RPMI8226 (cell line): ENCODE data around the gene XPO1.
"Not testable (repeated sequence)": the region's sequence is repeated elsewhere in the genome, so short reads cannot be mapped to it uniquely, and the experiment has no call there.

ENCODE experiments used
- DNase-seq: peaks from one replicate; pipeline ENCODE4 v3.0.0-alpha.2; 2015

The XPO1 gene

DNA sequence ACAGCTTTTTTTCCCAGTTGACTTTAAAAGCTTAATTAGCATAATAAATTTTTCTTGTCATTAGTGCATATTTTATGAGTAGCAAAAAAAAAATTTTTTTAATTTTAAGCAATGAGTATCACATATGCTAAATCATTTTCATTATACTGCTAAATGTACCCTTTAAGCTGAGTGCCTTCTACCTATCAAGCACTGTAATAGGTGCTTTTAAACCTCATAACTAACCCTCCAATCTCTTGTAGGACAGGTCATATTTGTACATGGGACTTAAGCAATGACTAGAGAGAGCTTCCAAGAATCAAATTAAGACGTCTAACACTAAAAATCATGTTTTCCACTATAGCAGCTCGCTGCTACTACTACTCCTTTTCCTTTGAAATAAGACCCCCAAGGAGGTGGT is 7.4 kb downstream of the XPO1 start:
- no peak for DNase-seq

DNA sequence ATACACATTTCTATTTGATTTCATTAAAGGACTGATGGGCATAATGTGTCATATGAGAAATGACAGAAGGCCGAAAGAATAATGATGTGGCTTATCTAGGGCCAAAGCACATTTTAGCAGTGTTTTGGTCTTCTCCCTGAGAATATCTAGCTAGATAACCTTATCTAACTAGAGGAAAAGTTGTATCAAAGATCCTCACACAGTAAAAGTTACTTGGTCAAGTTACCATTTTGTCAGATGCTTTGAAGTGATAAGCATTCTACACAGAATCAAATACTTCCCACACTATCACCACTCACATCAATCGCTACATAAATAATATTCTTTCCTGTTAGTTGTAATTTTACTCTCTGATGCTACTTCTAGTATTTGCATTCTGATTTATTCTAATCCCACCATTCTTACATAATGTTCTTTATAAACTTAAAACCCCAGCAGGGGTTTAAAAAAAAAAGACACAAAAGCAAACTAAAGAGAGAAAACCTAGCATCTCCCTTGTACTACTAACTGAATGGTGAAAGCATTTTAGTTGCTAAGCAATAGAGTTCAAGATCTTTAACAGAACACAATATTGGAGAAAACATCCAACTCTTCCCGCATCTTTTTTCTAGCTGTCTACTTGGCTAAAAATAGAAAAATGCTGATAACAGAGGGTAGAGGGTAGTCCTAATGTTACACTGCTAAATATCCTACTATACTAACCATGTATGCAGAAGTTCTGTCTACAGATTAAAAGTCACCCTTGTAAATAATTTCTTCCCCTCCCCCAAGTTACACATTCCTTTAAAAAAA is 8.0 kb downstream of the XPO1 start:
- no peak for DNase-seq

DNA sequence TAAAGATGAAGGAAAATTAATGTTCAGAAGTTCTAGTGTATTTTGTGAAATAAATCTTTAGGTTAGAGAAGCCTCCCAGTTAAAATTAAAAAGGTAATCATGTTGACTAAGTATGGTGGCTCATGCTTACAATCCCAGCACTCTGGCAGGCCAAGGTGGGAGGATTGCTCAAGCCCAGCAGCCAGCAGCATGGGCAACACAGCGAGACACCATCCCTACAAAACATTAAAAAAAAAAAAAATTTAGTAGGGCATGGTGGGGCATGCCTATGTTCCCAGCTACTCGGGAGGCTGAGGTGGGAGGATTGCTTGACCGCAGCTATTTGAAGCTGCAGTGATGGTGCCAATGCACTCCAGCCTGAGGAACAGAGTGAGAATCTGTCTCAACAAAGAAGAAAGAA is 17.9 kb downstream of the XPO1 start:
- DNase-seq, result no peak

DNA sequence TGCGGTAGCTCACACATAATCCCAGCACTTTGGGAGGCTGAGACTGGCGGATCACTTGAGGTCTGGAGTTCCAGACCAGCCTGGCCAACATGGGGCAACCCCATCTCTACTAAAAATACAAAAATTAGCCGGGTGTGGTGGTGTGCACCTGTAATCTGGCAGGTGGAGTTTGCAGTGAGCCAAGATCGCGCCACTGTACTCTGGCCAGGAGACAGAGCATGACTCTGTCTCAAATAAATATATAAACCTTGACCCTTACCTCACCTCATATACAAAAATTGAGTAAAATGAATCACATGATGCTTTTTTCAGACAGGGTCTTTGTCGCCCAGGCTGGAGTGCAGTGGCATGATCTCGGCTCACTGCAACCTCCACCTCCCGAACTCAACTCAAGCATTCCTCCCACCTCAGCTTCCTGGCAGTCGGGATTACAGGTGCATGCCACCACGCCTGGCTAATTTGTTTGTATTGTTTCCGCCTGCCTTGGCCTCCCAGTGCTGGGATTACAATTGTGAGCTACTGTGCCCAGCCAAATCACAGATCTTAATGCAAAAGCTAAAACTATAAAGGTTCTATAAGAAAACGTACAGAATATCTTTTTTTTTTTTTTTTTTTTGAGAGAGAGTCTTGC is 25.3 kb downstream of the XPO1 start:
- no peak for DNase-seq

DNA sequence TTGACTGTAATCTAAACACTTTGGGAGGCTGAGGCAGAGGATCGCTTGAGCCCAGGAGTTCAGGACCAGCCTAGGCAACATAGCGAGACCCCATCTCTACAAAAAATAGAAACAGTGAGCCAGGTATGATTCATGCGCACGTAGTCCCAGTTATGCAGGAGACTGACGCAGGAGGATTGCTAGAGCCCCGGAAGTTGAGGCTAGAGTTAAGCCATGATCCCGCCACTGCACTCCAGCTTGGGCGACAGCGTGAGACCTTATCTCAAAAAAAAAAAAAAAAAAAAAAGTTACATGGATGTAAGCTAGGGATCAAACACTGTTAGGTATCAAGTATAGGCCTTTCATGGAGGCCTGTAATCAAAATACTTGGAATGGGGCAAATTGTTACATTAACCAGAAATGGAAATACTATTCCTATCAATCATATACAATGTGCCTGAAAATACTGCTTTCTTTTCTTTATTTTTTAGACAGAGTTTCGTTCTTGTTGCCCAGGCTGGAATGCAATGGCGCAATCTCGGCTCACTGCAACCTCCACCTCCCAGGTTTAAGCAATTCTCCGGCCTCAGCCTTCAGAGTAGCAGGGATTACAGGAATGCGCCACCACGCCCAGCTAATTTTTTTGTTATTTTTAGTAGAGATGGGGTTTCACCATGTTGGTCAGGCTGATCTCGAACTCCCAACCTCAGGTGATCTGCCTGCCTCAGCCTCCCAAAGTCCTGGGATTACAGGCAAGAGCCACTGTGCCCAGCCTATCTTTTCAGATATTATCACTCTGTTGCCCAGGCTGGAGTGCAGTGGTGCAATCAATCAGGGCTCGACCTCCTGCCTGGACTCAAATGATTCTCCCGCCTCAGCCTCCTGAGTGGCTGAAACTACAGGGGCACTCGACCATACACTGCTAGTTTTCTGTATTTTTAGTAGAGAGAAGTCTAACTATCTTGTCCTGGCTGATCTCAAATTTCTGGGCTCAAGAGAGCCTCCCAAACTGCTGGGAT is 27.2 kb downstream of the XPO1 start:
- no peak for DNase-seq

DNA sequence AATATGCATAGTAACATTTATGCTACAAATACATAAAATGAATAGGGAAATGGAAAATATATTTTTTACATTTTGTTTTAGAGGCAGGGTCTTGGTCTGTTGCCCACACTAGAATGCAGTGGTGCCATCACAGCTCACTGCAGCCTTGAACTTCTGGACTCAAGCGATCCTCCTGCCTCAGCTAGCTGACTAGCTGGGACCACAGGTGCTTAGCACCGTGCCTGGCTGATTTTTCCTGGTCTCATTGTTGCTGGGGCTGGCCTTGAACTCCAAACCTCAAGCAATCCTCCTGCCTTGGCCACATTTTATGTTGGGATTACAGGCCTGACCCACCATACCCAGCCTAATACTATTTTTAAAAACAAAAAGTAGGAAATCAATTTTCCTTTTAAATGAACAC is 33.2 kb downstream of the XPO1 start:
- DNase-seq, result no peak

DNA sequence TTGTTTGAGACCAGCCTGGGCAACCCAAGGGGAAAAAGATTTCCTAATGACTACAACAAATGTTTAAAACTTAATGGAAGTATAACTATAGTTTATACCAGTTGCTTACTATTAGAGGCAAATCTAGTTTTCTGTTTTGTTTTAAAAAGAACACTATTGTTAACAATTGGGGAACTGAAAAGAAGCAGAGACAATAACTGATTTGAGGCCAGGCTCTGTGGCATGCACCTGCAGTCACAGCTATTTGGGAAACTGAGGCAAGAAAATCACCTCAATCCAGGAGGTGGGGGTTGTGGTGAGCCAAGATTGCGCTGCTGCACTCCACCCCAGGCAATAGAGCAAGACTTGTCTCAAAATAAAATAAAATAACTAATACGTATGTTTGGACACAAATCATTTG is 39.1 kb downstream of the XPO1 start:
- DNase-seq, result no peak

DNA sequence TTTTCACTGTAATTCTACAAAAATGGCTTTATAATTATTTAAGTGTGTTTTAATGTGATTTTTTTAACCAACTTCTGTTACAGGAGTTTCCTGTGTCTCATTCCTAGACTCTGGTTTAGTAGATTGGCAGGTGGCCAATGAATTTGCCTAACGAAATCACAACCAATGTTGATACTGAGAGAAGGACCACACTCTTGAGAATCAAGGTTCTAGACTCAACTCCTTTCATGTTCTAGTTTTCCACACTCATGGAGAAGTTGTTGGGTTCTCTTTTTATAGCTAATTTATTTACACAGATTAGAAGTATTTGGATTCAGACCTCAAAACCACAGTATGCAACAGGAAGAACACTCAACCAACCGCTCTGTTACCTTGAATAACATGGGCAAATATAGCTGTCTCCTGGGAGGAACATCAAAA is 44.6 kb downstream of the XPO1 start:
- DNase-seq, result no peak

DNA sequence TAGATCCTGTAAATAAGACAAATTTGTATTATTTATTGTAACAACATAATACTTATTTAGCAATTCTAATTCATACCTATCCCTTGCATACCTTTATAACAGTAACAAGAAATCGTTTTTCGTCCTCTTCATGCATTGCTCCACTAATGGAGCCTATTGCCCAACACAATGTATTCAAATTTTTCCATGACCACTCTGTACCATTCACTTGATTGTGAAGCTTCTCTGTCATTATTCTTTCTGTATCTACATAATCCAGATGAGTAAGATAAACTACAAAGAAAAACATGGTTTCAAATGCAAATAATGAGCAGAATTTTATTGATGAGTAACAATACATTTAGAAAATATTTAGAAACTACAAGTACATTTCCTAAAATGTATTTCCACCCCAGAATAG is 45.7 kb downstream of the XPO1 start:
- DNase-seq, result no peak

DNA sequence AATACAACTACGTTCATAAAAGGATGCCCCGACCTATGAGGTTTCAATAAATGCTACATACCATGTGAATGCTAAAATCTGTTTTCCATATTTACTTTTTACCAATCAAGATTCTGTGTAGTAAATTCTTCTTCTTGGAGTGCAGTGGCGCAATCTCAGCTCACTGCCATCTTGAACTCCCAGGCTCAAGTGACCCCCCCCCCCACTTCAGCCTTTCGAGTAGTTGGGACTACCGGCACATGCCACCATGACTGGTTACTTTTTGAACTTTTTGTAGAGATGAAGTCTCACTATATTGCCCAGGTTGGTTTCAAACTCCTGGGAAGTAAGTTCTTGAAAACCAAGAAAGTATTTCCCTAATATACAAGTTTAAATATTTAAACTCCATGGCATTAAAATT is 52.9 kb downstream of the XPO1 start:
- no peak for DNase-seq

DNA sequence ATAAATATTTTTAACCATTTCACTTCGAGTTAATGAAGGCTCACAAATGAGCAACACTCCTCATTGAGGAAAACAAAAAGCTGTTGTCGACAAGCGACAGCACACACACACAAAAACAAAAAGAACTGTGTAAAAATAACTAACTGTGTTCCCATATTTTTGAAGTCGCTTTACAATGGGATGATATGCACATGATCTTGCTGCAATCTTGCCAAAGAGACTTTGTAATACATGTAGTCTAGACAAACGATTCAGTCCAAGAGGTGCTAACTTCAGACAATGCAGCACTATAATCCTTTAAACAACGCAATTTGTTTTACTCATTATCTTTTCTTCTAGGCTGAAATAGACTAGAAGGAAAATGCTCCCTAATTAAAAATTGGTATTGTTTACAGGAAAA is 60.1 kb downstream of the XPO1 start:
- no peak for DNase-seq

DNA sequence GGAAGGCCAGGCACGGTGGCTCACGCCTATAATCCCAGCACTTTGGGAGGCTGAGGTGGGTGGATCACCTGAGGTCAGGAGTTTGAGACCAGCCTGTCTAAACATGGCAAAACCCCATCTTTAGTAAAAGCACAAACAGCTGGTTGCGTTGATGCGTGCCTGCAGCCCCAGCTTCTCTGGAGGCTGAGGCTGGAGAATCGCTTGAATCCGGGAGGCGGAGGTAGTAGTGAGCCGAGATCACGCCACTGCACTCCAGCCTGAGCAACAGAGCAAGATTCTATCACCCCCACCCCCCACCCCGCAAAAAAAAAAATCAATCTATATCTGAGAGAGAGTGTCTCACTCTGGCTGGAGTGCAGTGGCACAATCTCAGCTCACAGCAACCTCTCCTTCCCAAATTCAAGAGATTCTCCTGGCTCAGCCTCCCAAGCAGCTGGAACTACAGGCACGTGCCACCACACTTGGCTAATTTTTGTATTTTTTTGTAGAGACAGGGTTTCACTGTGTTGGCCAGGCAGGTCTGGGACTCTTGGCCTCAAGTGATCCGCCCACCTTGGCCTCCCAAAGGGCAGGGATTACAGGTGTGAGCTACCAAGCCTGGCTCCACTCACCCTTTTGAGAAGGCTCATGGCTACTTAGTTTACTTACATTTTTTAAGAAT is 61.1 kb downstream of the XPO1 start:
- DNase-seq, result not testable (repeated sequence)

DNA sequence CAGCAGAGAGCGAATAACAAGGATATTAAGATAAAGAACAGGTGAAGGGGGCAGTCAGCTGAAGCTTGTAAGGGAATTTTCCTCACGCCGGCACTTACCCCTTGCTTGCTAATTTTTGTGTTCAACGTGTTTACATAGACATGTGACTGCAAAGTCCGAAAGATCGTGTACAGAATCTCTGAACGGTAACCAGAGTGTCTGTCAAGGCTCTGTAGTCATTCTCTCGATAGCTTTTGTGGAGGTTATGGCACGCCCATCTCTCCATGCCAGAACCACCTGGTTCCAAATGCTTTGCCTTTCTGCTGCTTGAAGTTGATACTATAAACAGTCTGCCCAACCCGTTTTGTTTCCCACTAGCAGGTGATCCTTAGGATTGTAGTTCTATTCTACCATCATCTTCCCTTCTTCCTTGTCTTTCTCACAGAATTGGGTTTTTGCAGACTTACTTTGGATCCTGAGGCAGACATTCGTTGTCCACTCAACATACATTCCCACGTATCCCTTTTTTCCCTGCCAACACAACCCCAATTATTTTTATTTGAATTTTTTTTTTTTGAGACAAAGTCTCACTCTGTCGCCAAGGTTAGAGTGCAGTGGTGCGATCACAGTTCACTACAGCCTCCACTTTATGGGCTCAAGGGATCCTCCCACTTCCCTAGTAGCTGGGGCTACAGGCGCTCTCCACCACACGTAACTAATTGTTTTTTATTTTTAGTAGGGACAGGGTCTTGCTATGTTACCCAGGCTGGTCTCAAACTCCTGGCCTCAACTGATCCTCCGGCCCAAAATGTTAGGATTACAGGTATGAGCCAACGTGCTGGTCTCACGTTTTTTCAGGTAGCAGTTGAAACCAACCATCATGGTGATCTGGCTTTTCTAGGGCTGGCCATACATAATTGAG is 66.0 kb downstream of the XPO1 start:
- DNase-seq, result peak; percentile 37

DNA sequence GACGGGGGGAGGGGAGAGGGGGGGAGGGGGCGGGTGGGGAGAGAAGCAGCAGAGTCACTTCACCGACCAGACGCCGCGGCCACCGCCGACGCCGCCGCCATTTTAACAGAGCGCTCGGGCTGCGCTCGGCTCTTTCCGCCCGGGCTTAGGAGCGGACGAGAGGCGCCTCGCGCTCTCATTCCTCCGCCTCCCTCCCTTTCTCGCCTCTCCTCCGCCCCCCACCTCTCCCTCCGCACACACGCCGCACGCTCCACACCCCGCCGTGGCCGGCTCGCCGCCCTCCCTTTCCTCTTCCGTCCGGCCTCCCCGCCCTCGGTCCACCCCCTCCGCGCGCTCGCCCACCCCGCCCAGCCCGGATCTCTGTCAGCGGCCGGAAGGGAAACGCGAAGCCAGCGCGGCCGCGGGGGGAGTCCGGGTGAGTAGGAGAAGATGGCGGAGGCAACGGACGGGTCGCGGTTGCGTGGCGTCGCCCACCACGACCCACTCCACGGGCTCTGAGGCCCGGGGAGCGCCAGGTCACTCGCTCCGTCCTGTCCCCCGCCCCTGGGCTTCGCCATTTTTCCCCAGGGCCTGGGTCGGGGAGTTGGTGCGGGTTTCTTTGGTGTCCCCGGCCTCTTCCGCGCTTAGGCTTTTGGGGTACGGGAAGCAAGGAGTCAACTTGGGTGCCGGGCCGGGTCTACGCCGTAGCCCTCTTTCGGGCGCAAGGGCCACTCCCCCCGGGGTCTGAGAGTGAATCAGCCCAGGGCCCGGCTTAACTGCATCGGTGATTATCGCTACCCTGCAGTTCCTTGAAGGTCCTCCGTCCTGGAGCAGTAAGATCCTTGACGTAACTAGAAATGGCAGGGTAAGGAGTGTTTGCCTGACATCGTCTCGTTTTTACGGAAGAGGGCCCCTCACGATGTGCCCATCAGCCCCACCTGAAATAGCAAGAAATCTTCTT is 66.9 kb downstream of the XPO1 start, which contains the start of gene USP34:
TSS of gene USP34 (minus strand) at position 123 of the 940 bp plus-strand sequence. CDS start 395 bp downstream, outside the sequence.
- peak; percentile 95 for DNase-seq

DNA sequence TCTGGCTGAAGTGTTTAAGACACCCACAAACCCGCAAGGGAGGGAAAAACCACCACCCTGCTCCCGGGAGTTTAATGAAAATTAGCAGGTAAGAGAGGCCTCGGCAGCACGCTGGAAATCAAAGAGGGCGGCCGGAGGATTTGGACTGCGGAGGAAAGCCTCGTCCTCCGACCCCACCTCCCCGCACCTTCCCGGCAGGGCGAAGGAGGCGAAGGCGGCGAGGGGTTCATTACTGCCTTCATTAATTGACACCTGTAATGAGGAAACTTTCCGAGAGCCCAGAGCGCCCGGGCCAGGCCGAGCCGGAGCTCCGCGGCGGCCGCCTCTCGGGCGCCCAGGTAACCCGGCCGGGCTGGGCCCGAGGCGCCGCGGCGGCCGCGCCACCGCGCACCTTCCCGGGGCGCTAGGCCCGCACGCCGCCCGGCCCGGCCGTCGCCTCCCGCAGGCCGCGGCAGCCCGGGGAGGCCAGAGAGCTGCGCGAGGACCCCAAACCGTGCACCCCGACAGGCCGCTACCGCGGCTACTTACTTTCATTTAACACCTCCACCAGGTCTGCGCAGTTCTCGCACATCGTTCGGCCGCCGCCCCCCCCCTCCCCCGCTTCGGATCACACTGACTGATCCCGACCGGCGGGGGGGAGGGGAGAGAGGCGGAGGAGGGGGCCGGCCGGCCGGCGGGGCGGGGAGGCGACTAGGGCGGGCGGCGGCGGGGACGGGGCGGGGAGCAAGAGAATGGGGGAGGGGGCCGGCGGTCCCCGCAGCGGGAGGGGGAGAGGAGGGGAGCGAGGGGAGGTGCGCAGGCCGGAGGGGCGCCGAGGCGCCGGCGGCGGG is 67.8 kb downstream of the XPO1 start:
- peak; percentile 84 for DNase-seq

DNA sequence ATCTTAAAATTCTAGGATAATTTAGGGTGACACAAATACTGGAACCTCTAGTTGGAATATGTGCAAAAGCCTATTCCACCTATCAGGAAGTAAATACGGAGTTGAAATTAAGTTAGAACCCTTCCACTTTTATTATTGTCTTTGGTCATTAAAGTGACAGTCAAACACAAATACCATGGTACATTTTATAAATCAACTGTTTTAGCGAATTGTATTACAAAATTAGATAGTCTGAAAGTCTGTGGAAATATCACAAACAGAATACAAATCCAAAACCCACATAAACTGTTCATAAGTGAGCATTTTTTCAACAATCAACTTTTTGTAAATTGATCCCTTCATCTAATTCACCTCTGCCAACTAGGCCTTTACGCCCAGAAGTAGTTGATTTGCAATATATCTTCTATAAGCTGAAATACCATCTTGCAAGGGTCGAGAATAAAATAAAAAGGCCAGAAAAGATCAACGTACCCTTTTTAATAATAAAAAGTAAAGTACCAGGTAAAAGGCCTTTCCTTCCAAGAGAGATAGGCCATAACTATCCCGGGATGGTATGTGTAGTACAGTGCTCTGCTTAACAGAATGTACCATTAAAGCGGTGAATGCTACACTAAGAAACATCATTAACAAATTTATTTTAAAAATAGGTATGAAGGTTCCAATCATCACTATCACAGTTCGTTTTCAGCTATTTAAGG is 68.6 kb downstream of the XPO1 start:
- no peak for DNase-seq

DNA sequence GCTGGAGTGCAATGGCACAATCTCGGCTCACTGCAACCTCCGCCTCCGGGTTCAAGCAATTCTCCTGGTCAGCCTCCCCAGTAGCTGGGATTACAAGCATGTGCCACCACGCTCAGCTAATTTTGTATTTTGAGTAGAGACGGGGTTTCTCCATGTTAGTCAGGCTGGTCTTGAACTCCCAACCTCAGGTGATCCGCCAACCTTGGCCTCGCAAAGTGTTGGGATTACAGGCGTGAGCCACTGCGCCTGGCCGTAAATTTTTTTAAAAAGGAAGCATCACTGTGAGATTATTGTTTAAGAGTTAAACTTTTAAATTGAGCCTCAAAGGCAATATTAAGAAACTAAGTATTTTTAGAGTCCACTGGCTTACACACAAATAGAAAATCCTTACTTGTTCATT is 69.9 kb downstream of the XPO1 start:
- not testable (repeated sequence) for DNase-seq

DNA sequence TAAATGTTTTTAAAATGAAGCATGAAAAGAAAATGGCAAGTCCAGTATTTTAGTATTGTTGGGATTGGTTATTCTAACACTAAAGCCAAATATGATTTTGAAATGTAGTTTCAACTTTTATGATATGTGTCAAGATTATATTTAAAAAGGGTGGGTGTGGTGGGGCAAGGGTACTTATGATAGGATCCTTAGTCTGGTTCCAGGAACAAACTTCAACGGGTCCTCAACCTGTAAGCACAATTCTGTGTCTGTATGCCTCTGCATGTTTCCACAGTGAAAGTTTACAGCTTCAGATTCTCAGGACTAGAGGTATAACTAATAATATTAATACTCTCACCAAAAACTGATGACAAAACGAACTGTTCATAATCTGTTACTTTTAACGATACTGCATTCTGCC is 73.1 kb downstream of the XPO1 start:
- no peak for DNase-seq
